Nephron progenitor cell (in vitro differentiated cells): ENCODE results near the gene GTPBP6.

Source experiments
- DNase-seq: peaks from one replicate; pipeline ENCODE4 v3.0.0; 2021
- H3K27ac Mint-ChIP-seq: 2 replicates; pipeline ENCODE4 v1.8.0; 2021; ENCODE audit warnings: mild to moderate bottlenecking, moderate library complexity, mixed read lengths
- H3K27me3 Mint-ChIP-seq: 2 replicates; pipeline ENCODE4 v1.8.0; 2021; ENCODE audit warnings: mild to moderate bottlenecking, low read depth, mixed read lengths; ENCODE audit not compliant: poor library complexity
- H3K36me3 Mint-ChIP-seq: 2 replicates; pipeline ENCODE4 v1.8.0; 2021; ENCODE audit warnings: low read depth, mixed read lengths
- H3K4me1 Mint-ChIP-seq: 2 replicates; pipeline ENCODE4 v1.8.0; 2021; ENCODE audit warnings: mixed read lengths
- H3K4me3 Mint-ChIP-seq: 2 replicates; pipeline ENCODE4 v1.8.0; 2021; ENCODE audit warnings: mild to moderate bottlenecking, moderate library complexity, mixed read lengths
- H3K9me3 Mint-ChIP-seq: 2 replicates; pipeline ENCODE4 v1.8.0; 2021; ENCODE audit warnings: mild to moderate bottlenecking, moderate library complexity, mixed read lengths
- CTCF ChIP-seq: fragments of 200-600 bp; sonication (generic); IDR thresholded peaks from 2 replicates; pipeline ENCODE4 v1.5.0; 2021; ENCODE audit warnings: antibody characterized with exemption

The GTPBP6 gene

GRCh38 chrX:316351-317325, 2.0 kb downstream of the GTPBP6 start:
- Mint-ChIP-seq H3K27me3 (peaks cover 3% of the 10 kb centered on the region), H3K4me3 (peak overlapping the region; percentile 58), H3K4me1 (peaks cover 6% of the 10 kb centered on the region), H3K27ac (no peak overlapping the region), H3K9me3 (no peaks in the 10 kb centered on the region), H3K36me3 (peaks cover 20% of the 10 kb centered on the region)
- no peak for TF ChIP-seq CTCF
- DNase-seq: no peak

GRCh38 chrX:314781-315595, 3.6 kb downstream of the GTPBP6 start:
- no peak for TF ChIP-seq CTCF
- Mint-ChIP-seq H3K4me1 (no peaks in the 10 kb centered on the region), H3K9me3 (no peaks in the 10 kb centered on the region), H3K27ac (no peak overlapping the region), H3K4me3 (no peak overlapping the region), H3K27me3 (no peaks in the 10 kb centered on the region), H3K36me3 (peaks cover 29% of the 10 kb centered on the region)
- DNase-seq: no peak

GRCh38 chrX:314049-314448, 4.5 kb downstream of the GTPBP6 start:
- DNase-seq: no peak
- no peak for TF ChIP-seq CTCF
- H3K27ac Mint-ChIP-seq: no peak overlapping the region
- no peaks in the 10 kb centered on the region for H3K4me1 Mint-ChIP-seq
- H3K4me3 Mint-ChIP-seq: no peak overlapping the region
- no peaks in the 10 kb centered on the region for H3K9me3 Mint-ChIP-seq
- peaks cover 37% of the 10 kb centered on the region for H3K36me3 Mint-ChIP-seq
- H3K27me3 Mint-ChIP-seq: no peaks in the 10 kb centered on the region

- Mint-ChIP-seq H3K4me1 (no peaks in the 10 kb centered on the region), H3K36me3 (peaks cover 38% of the 10 kb centered on the region), H3K27me3 (no peaks in the 10 kb centered on the region), H3K9me3 (no peaks in the 10 kb centered on the region), H3K27ac (peak overlapping the region; percentile 84), H3K4me3 (no peak overlapping the region)
- no peak for TF ChIP-seq CTCF
- DNase-seq: no peak
These were observed 5.0 kb downstream of the GTPBP6 start for GRCh38 chrX:313546-313945.

GRCh38 chrX:312621-313331, 5.8 kb downstream of the GTPBP6 start:
- DNase-seq: no peak
- Mint-ChIP-seq H3K4me1 (no peaks in the 10 kb centered on the region), H3K9me3 (no peaks in the 10 kb centered on the region), H3K36me3 (peaks cover 45% of the 10 kb centered on the region), H3K4me3 (no peak overlapping the region), H3K27ac (no peak overlapping the region), H3K27me3 (no peaks in the 10 kb centered on the region)
- TF ChIP-seq CTCF: no peak
